ENCODE results near the gene KIF14. TPM values are rescaled to one million over a fixed set of nuclear protein-coding genes. Genes with fewer than 3 reads are reported as not detected.
"Not testable (repeated sequence)": the region's sequence is repeated elsewhere in the genome, so short reads cannot be mapped to it uniquely, and the experiment has no call there.

The KIF14 gene
- total RNA-seq, 1 donor from 2014 or later: 3.1 TPM

GRCh38 chr1:200634261-200635122, 13.9 kb upstream of the KIF14 start:
- no peak for ATAC-seq

- no peak for ATAC-seq
These were observed 10.8 kb upstream of the KIF14 start for GRCh38 chr1:200631375-200631774.

- ATAC-seq: not testable (repeated sequence)
These were observed 10.0 kb upstream of the KIF14 start for GRCh38 chr1:200630515-200630899.

GRCh38 chr1:200629876-200630514, 9.4 kb upstream of the KIF14 start:
- ATAC-seq: no peak

- ATAC-seq: peak; percentile 4
These were observed 7.8 kb upstream of the KIF14 start for GRCh38 chr1:200628223-200628881.

GRCh38 chr1:200627575-200628222, 7.1 kb upstream of the KIF14 start:
- no peak for ATAC-seq

- no peak for ATAC-seq
These were observed 6.4 kb upstream of the KIF14 start for GRCh38 chr1:200626853-200627534.

GRCh38 chr1:200625381-200625824, 4.9 kb upstream of the KIF14 start:
- ATAC-seq: no peak

GRCh38 chr1:200624679-200625335, 4.3 kb upstream of the KIF14 start:
- ATAC-seq: peak; percentile 55

- ATAC-seq: no peak
These were observed 668 bp downstream of the KIF14 start for GRCh38 chr1:200619894-200620272.

GRCh38 chr1:200610846-200611245, 9.7 kb downstream of the KIF14 start:
- no peak for ATAC-seq

- no peak for ATAC-seq
These were observed 17.9 kb downstream of the KIF14 start for GRCh38 chr1:200602632-200603031.

- no peak for ATAC-seq
These were observed 30.6 kb downstream of the KIF14 start for GRCh38 chr1:200590001-200590400.

GRCh38 chr1:200588698-200589097, 31.9 kb downstream of the KIF14 start:
- ATAC-seq: peak; percentile 73

GRCh38 chr1:200564319-200564718, 56.2 kb downstream of the KIF14 start:
- ATAC-seq: no peak

- ATAC-seq: no peak
These were observed 58.7 kb downstream of the KIF14 start for GRCh38 chr1:200561856-200562214.

- ATAC-seq: no peak
These were observed 61.6 kb downstream of the KIF14 start for GRCh38 chr1:200558866-200559459.

- ATAC-seq: no peak
These were observed 64.5 kb downstream of the KIF14 start for GRCh38 chr1:200556002-200556401.

- not testable (repeated sequence) for ATAC-seq
These were observed 67.8 kb downstream of the KIF14 start for GRCh38 chr1:200552737-200553136.

- ATAC-seq: no peak
These were observed 70.2 kb downstream of the KIF14 start for GRCh38 chr1:200550367-200550766.

- ATAC-seq: no peak
These were observed 73.2 kb downstream of the KIF14 start for GRCh38 chr1:200547386-200547785.
